Measurements from ENCODE around the gene WFIKKN2.

GRCh38 chr17:50800196-50800700 is 35.1 kb upstream of the WFIKKN2 start:
- TF ChIP-seq FOXM1 (IDR thresholded peaks at IDR 0.05; ENCODE audit: borderline replicate concordance) (no peak), BHLHE40 (IDR thresholded peaks at IDR 0.05; ENCODE audit: borderline replicate concordance) (no peak), TARDBP (IDR thresholded peaks at IDR 0.05) (no peak), HDGF (IDR thresholded peaks at IDR 0.05; ENCODE audit: borderline replicate concordance) (no peak), ELF4 (IDR thresholded peaks at IDR 0.05) (no peak), L3MBTL2 (conservative IDR thresholded peaks at IDR 0.05) (no peak), SUZ12 (IDR thresholded peaks at IDR 0.05) (no peak), SP1 (IDR thresholded peaks at IDR 0.05) (no peak), CTBP1 (IDR thresholded peaks at IDR 0.05; ENCODE audit: borderline replicate concordance) (no peak)

All from HEK293T (cell line).